DMS153 treated with DMSO at 0.1 percent for 48 hours (cell line): ENCODE results near the gene TCFL5.
A peak's percentile ranks its signal among the peaks of the same experiment; 100 is the strongest.

Experiments
- DNase-seq: peaks from one replicate; lab custom pipeline; 2025; ENCODE audit not compliant: unreplicated experiment; lab: John Stamatoyannopoulos, UW

Gene TCFL5

GRCh38 chr20:62861726-62862336 is at the start of gene TCFL5:
Gene TCFL5, minus strand, starts transcription at chr20:62861822. Its CDS starts 152 bp downstream, at chr20:62861670.
- DNase-seq = peak; percentile 56

GRCh38 chr20:62910777-62911497 is 49.3 kb upstream of the TCFL5 start:
- no peak for DNase-seq

- no peak for DNase-seq
Measured at GRCh38 chr20:62910217-62910766, 48.7 kb upstream of the TCFL5 start.

GRCh38 chr20:62908971-62909791 is 47.6 kb upstream of the TCFL5 start:
- no peak for DNase-seq

GRCh38 chr20:62907384-62908317 is 46.0 kb upstream of the TCFL5 start:
- DNase-seq = no peak

GRCh38 chr20:62906647-62907375 is 45.2 kb upstream of the TCFL5 start:
- no peak for DNase-seq

- DNase-seq = no peak
Measured at GRCh38 chr20:62906209-62906608, 44.6 kb upstream of the TCFL5 start.

DNA sequence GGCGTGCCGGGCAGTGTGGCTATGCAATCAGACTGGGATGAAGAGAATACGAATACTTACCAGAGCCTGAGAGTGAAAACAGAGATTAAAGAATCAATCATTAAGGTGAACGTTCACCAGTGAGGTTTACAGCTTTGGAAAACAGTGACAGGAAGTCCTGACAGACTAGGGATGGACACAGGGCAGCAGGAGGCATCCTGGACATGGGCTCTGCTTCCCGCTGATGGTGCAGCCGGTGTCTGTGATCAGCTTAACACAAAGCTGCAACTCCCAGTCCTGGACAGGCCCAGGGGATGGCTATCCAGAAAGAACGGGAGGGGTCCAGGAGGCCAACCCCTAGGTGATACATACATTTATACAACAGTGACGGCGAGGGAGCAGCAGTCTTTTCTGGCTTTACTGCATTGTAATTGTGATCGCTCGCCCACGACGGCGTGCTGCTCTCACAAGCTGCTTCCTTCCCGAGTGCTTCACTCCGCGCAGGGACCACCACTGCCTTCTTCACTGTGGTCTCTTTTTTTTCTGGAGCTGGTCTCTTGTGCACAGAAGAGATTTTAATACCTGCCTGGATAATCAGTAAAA is 44.0 kb upstream of the TCFL5 start:
- DNase-seq = no peak

DNA sequence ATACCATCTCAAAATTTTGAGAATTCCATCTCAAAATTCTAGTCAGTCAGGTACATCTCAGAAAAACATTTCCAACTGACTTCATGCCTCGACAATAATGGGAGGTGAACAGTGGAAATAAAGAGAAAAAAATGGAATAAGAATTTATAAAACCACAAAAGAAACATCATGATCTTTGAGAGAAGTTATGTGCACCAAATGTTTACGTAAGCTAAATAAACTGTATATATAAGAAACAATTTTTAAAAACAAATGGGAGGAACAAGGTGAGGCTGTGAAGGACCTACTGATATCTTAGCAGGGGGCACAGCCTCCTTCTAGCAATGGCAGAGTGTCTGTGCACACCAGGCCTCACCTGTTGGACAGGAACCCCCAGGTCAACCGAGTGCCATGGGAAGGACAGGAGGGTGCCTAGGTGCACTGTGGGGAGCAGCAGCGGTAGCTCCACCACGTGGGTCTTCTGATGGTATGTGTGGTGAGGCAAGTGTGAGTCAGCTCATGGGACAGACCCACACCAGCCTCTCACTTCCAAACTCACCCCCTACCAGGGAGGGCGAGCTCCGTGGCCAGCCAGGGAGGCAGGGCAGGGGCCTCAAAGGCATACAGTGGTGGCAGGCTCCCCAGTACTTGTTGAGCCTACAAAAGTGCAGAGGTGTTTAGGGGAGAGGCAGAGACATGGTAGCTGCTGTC is 41.4 kb upstream of the TCFL5 start:
- DNase-seq = no peak

GRCh38 chr20:62901891-62902290 is 40.3 kb upstream of the TCFL5 start:
- no peak for DNase-seq

- DNase-seq = peak; percentile 54
Measured at GRCh38 chr20:62900692-62901584, 39.3 kb upstream of the TCFL5 start.

GRCh38 chr20:62900052-62900691 is 38.5 kb upstream of the TCFL5 start:
- DNase-seq = peak; percentile 77

GRCh38 chr20:62899633-62900051 is 38.0 kb upstream of the TCFL5 start:
- no peak for DNase-seq

DNA sequence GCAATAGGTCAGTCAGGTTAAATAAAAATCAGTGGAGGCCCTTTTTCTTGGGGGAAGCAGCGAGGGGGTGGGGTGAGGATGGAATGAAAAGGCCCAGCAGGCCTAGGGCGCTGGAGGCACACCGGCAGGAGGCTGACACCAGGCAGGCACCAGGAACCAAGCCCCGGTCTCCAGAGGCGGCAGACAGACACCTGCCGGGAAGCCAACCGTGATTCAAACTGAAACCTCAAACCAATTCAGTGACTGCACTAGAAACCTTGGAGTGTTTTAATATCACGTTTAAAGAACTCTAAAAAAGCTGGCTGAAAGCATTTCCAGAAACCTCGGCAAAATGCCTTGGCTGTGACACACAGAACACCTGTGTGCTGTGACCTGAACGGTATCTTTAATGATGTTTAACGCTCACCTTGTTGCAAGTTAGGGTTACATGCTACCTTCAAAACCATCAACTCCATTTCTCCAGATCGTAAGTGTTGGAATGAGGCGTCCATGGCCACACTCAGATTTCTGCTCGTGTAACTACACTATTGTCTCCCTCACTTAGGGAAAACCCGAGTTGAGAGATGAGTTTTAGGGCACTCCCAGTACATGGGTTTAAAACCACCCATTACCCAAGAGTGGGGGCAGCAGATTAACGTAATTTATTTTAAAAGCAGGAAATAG is 37.5 kb upstream of the TCFL5 start:
- DNase-seq = no peak

GRCh38 chr20:62898093-62898964 is 36.7 kb upstream of the TCFL5 start:
- DNase-seq = no peak

- no peak for DNase-seq
Measured at GRCh38 chr20:62897666-62898065, 36.0 kb upstream of the TCFL5 start.
